GF-D8 (cell line): ENCODE results near the gene MRPL40.

ENCODE experiments used
- DNase-seq: peaks from one replicate; lab custom pipeline; 2025; lab: John Stamatoyannopoulos, UW

Gene MRPL40

GRCh38 chr22:19432133-19432851, at the start of gene MRPL40:
Gene MRPL40, plus strand, starts transcription at chr22:19432545. Its CDS starts 10 bp downstream, at chr22:19432555.
- peak; percentile 81 for DNase-seq

GRCh38 chr22:19383292-19383691, 49.1 kb upstream of the MRPL40 start:
- no peak for DNase-seq

- DNase-seq = no peak
Measured at GRCh38 chr22:19385221-19385906, 47.0 kb upstream of the MRPL40 start.

GRCh38 chr22:19386248-19386647, 46.1 kb upstream of the MRPL40 start:
- no peak for DNase-seq

- no peak for DNase-seq
Measured at GRCh38 chr22:19387038-19387437, 45.3 kb upstream of the MRPL40 start.

- no peak for DNase-seq
Measured at GRCh38 chr22:19387575-19387974, 44.8 kb upstream of the MRPL40 start.

GRCh38 chr22:19393704-19394103, 38.6 kb upstream of the MRPL40 start:
- DNase-seq = no peak

GRCh38 chr22:19394274-19395050, 37.9 kb upstream of the MRPL40 start:
- no peak for DNase-seq

GRCh38 chr22:19395276-19395675, 37.1 kb upstream of the MRPL40 start:
- no peak for DNase-seq

- DNase-seq = no peak
Measured at GRCh38 chr22:19396561-19396933, 35.8 kb upstream of the MRPL40 start.

GRCh38 chr22:19396934-19397733, 35.2 kb upstream of the MRPL40 start:
- DNase-seq = no peak

GRCh38 chr22:19397734-19398104, 34.6 kb upstream of the MRPL40 start:
- DNase-seq = no peak

- DNase-seq = no peak
Measured at GRCh38 chr22:19398206-19398605, 34.1 kb upstream of the MRPL40 start.

GRCh38 chr22:19398652-19399051, 33.7 kb upstream of the MRPL40 start:
- DNase-seq = no peak

GRCh38 chr22:19400881-19401280, 31.5 kb upstream of the MRPL40 start:
- no peak for DNase-seq

GRCh38 chr22:19401483-19401882, 30.9 kb upstream of the MRPL40 start:
- DNase-seq = no peak

GRCh38 chr22:19402642-19403191, 29.6 kb upstream of the MRPL40 start:
- no peak for DNase-seq

- DNase-seq = no peak
Measured at GRCh38 chr22:19404676-19405075, 27.7 kb upstream of the MRPL40 start.

- no peak for DNase-seq
Measured at GRCh38 chr22:19405133-19405532, 27.2 kb upstream of the MRPL40 start.

GRCh38 chr22:19405652-19406051, 26.7 kb upstream of the MRPL40 start:
- no peak for DNase-seq

- no peak for DNase-seq
Measured at GRCh38 chr22:19406281-19406811, 26.0 kb upstream of the MRPL40 start.

- no peak for DNase-seq
Measured at GRCh38 chr22:19406846-19407245, 25.5 kb upstream of the MRPL40 start.
